Activated naive CD8-positive, alpha-beta T cell treated with anti-CD3 and anti-CD28 coated beads, Interleukin-2, amount 50 U/mL, for 16 hours (primary cell): Measurements from ENCODE around the gene CFAP410.

Experiments used
- DNase-seq: peaks from one replicate; pipeline ENCODE4 v3.0.0-alpha.2; 2020; ENCODE audit warnings: low read depth, low spot score

The CFAP410 gene

DNA sequence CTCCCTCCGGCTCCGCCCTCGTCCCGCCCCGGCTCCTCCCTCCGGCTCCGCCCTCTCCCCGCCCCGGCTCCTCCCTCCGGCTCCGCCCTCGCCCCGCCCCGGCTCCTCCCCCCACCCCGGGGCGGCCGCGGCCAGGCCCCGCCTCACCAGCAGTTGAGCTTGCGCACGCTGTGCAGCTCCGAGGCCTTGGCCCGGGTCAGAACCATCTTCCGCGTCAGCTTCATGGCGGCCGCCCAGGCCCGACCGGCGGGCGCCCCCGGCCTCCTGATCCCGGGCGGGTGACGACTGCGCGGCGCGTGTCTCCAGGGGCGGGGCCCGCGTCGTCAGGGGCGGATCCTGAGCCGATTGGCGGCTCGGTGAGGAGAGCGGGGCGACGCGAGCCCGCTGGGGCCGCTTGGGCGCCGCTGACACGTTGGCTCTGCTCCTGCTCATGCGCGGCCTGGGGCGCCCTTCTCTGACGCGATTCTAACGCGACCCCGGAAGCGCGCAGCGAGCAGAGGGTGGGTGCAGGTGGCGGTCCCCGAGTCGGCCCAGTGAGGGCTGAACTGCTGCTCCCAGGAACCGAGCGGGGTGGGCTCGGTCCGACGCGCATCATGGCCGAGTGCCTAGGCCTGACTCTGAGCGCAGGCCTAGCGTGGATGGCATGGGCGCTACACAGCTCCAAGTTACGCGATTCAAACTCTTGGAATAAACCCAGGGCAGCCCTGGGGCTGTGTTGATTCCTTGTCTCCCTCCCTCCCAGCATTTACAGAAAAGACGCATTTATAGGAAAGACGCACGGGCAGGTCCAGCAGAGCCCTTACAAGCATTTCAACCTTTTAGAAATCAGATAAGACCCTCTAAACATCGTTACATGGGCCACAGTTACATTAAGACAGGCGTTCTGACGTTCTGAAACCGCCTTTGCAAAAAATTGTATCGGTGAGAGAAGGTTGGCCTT is at the start of gene CFAP410:
TSS of gene CFAP410 (minus strand) at position 420 of the 940 bp plus-strand sequence. CDS start at position 224, 196 bp downstream.
- peak; percentile 88 for DNase-seq

DNA sequence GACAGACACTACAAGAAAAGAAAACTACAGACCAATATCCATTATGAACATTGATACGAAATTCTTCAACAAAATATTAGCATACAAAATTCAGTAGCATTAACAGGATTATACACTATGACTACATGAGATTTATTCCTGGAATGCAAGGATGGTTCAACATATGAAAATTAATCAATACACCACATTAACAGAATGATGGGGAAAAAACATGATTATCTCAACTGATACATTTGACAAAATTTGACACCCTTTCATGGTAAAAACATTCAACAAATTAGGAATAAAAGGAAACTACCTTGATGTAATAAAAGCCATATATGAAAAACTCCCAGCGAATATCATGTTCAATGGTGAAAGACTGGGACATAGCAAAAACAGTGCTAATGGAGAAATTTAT is 45.8 kb upstream of the CFAP410 start:
- no peak for DNase-seq

DNA sequence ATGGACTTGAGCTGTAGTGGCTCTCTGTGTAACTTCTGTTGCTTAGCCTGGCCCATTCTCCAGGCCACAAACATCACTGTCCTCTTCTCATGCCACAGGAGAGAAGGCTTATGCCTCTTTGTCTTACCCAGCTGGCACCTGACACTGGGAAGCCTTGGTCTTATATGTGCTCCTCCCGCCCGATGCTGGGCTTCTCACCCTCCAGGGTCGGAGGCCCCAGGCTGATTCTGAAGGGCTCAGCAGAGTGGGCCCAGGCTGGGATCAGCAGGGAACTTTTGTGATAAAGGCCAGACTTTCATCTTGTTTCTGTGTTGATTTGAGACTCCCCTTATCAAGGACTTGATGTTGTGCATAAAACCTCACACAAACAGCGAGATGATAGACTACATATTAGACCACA is 44.0 kb upstream of the CFAP410 start:
- DNase-seq: no peak

DNA sequence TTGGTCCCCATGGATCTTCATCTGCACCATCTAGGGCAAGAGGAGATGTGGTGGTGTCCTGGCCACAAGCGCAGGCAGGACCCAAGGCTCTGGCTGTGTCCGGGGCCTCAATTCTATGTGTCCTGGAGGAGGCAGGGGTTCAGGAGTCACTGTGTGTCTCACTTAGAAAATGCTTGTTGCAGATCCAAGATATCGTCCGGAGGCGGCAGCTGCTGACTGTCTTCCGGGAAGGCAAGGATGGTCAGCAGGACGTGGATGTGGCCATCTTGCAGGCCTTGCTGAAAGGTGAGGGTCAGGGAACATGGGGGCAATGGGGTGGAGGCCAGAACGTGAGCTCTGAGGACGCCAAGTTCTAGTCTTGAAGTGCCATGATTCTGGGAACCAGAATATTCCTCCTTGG is 43.3 kb upstream of the CFAP410 start:
- DNase-seq: no peak

DNA sequence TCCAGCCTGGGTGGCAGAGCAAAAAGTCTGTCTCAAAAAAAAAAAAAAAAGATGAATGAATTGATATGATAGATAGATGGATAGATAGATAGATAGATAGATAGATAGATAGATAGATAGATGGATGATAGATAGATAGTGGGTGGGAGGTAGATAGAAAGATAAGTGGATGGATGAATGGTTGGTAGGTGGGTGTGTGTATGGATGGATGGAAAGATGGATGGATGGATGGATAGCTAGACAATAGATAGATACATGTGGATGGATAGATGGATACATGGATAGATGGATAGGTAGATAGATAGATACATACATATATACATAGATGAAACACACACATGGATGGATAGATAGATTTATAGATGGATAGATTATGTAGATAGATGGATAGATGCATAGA is 42.7 kb upstream of the CFAP410 start:
- DNase-seq: no peak

DNA sequence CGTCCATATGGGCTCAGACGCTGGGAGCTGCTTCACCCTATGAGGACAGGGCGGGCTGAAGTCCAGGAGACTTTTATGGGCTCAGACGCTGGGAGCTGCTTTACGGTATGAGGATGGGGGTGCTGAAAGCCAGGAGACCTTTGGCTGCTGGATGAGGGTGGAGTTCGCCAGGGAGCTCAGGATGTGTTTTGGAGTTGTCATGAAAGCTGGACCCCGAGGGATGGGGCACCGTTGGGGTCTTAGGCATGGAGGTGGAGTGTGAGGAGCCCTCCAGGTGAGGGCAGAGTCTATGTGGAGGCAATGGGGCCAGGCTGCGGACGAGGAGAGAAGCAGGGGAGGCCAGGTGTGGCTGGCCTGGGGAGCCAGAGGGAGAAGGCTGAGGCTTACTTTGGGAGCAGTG is 41.7 kb upstream of the CFAP410 start:
- no peak for DNase-seq

DNA sequence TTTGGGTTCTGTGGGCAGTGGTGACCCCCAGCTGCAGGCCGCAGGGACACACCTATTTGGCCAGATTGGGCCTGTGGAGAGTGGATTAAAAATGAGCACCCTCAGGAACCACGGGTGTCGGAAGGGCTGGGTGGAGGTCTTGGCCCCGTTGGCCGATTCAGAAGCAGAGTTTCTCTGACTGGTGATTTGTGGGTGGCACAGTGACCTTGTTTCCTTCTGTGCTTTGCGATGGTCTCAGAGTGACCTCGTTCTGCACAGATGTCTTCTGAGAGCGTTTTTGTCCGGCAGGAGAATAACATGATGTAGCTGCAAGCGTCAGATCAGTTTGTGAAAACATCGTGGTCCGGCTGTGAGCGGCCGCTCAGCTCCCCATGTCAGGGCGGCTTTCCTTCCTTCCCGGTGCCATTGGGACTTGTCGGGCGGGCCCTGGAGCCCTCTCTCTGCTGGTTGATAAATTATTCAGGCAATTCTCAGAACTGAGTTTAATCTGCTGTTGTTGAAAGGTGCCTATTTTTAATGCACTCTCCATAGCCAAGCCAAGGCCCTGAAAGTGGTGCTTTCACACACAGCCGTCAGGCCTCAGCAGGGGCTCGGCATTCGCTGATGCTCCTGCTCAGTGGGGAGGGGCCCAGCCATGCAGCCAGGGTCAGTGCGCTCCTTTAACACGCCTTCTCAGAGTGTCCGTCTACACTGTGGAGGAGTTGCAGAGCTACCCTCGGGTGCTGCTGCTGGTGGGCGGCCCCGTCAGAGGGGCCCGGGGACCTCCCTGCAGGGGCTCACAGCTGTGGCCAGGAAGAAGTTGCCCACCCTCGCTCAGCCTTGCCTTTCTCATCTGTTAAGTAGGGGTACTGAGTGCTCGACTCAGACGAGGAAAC is 41.0 kb upstream of the CFAP410 start:
- no peak for DNase-seq

DNA sequence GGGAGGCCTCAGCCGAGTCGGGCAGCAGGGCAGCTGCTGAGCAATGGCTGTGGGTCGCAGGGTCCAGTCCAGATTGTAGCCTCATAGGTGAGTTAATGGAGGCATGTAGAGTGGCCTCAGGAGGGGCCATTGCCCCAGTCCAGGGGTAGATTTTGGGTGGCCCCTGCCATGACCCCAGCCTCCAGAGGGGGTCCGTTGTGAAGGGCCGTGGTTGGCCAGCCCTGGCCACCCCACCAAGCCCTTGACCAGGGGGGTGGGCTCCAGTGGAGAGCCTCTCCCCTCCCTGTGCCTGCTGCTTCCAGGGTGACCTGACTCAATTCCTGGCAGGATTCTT is 40.3 kb upstream of the CFAP410 start:
- DNase-seq: no peak

DNA sequence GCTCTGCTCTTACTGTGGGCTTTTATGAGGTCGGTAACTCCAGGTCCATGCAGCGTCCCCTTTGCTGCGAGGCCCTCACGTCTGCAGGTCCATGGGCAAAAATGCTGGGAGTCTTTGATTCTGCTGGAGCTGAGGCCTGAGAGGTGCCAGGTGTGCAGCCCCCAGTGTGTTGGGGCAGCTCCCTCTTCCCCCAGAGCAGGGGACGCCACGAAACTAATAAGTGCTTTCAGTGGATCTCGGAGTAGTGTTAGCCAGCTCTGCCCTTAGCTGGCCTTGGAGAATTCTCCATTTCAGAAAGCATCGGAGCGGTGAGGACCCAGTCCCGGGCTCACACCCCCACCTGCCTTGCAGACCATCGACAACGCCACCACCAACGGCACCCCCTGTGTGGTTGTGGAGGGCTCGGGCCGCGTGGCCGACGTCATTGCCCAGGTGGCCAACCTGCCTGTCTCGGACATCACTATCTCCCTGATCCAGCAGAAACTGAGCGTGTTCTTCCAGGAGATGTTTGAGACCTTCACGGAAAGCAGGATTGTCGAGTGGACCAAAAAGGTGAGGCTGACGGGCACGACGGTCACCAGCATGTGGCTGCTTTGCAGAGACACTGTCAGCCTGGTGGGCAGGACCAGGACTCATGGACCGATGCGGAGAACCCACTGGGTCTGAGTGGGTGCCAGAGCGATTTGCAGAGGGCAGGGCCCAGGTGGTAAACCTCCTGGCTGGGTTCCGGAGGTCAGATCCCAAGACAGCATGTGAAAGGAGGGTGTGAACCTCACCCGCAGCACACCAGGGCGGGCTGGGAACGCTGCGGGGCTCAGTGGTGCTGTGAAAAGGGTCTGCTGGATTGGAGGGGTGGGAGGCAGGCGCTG is 39.7 kb upstream of the CFAP410 start:
- DNase-seq: no peak

DNA sequence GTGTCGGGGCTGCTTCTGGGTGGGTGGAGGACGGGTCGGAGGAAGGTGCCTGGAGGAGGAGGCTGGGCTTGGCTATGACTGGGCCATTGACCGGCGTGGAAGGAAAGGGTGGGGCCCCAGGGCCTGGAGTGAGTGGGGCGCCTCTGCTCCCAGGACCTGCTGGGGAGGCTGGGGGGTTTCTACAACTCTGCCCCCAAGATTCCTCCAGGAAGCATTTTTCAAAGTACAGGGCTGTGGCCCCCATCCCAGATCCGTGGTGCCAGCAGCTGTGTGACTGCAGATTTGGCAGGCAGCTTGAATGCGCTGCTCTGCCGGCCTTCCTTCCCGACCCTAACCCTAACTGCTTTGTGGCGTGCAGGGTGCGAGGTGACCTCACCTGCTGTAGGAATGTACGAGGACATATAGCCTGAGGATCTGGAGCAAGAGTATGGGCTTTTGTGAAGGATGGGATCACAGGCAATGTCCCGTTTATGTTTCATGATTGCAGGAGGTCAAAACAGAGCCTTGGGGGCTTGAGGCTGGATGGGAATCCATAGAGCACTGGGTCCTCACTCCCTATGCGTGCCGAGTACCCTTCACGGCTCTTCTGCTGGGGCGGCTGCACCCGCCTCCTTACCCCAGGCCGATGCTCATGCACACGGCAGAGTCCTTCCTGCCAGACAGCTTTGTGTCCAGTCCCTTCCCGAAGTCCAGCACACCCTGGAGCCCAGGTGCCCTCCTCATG is 38.9 kb upstream of the CFAP410 start:
- DNase-seq: no peak

DNA sequence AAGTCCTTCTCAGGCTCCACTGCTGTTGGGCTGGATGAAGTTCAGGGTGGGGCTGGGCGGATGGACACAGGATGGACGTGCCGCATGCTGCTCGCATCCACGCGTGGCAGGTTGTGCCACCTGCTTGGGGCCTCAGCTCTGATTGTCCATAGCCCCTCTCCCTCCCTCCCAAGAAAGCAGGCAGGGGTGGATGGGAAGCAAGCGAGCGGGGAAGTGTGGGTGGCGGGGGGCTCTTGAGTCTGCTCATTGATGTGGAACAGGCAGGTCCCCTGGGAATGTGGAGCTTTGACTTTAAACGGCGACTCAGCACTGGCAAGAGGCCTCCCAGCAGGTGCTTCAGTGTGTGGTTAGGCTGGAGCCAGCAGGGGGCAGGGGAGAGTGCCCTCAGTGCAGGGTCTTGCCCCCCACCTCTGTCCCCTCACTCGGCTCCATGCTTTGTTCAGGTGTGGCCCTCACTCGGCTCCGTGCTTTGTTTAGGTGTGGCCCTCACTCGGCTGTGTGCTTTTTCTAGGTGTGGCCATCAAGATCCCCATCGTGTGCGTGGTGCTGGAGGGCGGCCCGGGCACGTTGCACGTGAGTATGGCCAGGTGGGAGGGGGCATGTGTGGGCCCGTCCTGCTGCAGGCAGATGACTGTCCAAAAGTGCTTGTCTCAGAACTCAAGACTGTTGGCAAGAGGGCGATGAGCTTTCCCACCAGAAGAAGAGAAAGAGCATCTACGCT is 38.2 kb upstream of the CFAP410 start:
- no peak for DNase-seq

DNA sequence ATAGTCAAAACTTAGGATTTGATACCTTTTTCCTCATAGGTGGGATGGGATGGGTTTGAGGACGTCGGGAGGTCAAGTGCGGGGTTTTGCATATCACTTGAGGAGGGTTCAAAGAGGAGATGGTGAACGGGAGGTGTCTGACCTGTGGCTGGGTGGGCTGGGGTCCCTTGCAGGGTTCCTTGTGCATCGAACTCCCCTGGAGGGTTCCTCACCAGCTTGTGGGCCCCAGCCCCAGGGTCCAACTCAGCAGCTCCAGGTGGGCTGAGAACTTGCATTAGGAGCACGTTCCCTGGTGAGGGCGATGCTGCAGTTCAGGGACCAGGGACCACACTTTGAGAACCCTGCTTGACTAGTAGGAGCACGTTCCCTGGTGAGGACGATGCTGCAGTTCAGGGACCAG is 37.4 kb upstream of the CFAP410 start:
- no peak for DNase-seq

DNA sequence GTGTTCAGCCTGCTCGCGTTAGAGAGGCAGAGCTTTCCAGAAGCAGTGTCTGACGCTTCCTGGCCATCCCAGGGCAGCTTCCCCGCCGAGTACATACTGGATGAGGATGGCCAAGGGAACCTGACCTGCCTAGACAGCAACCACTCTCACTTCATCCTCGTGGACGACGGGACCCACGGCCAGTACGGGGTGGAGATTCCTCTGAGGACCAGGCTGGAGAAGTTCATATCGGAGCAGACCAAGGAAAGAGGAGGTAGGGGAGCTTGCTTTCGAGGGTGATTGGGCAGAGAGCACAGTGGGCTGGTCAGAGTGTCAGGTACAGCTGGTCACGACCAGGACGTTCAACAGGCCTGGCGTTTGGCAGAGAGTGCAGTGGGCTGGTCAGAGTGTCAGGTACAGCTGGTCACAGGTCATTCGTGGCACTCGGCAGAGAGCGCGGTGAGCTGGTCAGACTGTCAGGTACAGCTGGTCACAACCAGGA is 36.6 kb upstream of the CFAP410 start:
- DNase-seq: no peak

DNA sequence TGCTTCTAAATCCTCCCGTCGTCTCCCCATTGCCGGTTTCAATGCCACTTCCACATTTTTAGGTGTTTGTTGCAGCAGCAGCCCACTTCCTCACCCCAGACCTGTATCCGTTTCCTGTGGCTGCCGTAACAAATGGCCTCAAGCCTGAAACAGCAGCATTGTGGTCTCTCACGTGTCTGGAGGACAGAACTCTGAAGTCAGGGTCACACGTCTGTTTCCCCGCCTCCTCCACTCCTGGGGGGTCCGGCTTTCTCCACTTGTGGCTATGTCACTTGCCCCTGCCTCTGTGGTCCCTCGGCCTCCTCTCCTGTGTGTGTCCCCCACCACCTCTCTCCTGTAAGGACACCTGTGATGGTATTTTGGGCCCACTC is 36.1 kb upstream of the CFAP410 start:
- DNase-seq: no peak

DNA sequence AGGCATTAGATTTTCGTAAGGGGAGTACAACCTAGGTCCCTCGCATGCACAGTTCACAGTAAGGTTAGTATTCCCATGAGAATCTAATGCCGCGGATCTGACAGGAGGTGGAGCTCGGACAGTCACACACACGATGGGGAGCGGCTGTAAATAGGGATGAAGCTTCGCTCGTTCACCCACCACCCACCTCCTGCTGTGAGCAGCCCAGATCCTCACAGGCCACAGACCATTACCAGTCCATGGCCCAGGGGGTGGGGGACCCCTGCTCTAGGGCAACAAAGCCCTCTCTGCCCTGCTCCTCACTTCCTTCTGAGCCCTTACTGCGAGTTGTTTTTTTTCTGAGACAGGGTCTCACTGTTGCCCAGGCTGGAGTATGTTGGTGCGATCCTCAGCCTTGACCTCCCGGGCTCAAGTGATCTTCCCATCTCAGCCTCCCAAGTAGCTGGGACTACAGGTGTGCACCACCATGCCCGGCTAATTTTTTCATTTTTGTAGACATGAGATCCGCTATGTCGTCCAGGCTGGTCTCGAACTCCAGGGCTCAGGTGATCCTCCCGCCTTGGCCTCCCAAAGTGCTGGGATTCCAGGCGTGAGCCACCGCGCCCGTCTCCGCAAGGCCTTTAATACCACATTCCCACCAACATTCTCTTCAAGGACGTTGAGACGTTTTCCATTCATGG is 35.6 kb upstream of the CFAP410 start:
- no peak for DNase-seq

DNA sequence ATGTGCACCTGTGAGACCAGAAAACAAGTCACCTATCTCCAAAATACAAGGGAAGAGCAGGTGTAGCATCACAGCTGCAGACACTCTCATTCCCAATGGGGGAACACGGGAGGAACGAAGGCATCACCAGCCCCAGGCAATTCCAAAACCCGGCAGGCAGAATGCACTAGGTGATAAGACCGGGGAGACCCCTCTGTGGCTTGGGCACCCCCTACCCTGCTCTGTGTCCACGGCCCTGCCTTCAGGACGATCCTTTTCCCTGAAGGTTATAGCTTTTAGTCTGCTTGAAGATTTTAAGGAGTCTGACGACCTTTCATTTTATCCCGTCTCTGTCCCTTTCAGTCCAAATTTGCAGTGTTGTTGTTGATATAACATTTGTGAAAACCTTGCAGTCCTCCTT is 33.4 kb upstream of the CFAP410 start:
- no peak for DNase-seq

DNA sequence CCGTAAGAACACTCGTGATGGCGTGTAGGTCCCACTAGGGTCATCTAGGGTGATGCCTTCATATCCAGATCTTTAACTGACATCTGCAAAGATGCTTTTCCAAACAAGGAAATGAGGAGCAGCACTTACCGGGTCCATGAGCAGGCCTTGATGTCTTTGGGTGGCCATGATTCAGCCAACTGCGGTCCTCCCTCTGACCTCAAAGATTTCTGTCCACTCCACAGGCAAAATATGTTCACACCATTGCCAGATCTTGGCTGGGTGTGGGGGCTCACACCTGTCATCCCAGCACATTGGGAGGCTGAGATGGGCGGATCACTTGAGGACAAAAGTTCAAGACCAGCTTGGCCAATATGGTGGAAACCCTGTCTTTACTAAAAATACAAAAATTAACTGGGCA is 32.4 kb upstream of the CFAP410 start:
- no peak for DNase-seq

DNA sequence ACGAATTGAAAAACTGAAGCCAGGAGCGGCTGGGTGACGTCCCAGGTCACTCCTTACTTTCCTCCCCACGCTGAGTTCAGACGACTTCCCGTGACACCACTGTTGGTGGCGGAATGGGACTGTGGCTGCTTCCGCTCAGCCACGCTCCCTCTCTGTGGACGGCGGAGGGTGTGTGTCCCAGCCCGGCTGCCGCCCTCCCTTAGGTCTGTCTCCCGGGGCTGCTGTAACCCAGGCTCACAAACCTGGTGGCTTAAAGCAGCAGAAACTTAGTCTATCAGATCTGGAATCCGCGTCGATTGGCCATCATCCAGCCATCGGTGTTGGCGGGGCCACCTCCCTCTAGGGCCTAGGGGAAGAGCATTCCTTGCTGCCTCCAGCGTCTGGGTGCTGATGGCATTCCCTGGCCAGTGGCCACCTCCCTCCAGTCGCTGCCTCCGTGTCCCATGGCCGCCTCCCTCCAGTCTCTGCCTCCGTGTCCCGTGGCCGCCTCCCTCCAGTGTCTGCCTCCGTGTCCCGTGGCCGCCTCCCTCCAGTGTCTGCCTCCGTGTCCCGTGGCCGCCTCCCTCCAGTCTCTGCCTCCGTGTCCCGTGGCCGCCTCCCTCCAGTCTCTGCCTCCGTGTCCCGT is 31.7 kb upstream of the CFAP410 start:
- no peak for DNase-seq

DNA sequence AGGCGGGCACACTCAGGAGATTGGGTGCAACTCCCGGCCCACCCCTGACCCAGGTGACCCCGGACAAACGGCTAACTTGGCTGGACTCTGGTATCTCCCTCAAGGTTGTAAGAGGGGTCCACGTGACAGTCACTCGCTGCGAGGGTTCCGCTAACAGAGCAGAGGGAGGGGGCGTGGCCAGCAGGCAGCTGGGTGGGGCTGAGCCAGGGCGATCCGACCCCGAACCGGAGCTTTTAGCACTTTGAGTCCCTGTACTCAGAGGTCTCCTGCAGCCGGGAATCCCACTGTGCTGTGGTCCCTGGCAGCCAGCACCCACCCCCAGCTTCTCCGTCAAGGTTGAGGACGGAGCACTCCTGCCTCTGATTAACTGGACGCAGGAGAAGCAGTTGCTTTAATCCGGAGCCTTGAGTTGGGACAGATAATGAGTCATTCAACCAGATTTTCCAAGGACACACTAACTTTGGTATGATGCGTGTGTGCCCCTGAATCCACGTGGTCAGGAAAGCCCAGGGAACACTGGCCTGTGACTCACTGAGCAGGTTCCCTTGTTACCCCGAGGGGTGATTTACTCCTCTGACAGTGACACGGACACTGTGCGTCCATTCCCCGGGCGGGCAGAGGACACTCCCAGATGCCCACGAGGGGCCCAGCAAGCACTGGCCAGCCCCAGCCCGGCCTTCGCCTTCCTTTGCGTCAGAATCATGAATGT is 31.0 kb upstream of the CFAP410 start:
- no peak for DNase-seq
